Breast epithelium (tissue), 4 donors: Measurements from ENCODE around the gene ANAPC7. TPM values are rescaled to one million over a fixed set of nuclear protein-coding genes. Genes with fewer than 3 reads are reported as not detected.

Source experiments
- DNase-seq, 2 donors: peaks; one replicate each; pipeline ENCODE4 v3.0.0-alpha.2; 2019; ENCODE audit warnings: low spot score in 2 of 2
- H3K27ac ChIP-seq, 2 donors: fragments of 200-600 bp; sonication (generic) in 1 of 2; one replicate each; pipeline ENCODE4 v1.5.1; 2016 to 2019; ENCODE audit warnings: mild to moderate bottlenecking in 1 of 2
- H3K27me3 ChIP-seq, 2 donors: fragments of 200-600 bp; sonication (generic) in 1 of 2; one replicate each; pipeline versions ENCODE4 v1.5.1 to v1.6.0; 2017 to 2019; ENCODE audit warnings: control low read depth in 1 of 2, mild to moderate bottlenecking in 1 of 2
- H3K36me3 ChIP-seq: fragments of 200-600 bp; one replicate; pipeline ENCODE4 v1.5.1; 2019
- H3K4me1 ChIP-seq, 2 donors: fragments of 200-600 bp; sonication (generic); one replicate each; pipeline ENCODE4 v1.5.1; 2016 to 2019; ENCODE audit warnings: control low read depth in 1 of 2
- H3K4me3 ChIP-seq, 3 donors: fragments of 200-600 bp; sonication (generic); 1 replicate in 2 of 3; 2 replicates in 1 of 3; pipeline ENCODE4 v1.5.1; 2016 to 2019; ENCODE audit warnings: mild to moderate bottlenecking in 3 of 3, moderate library complexity in 2 of 3
- H3K9me3 ChIP-seq, 2 donors: fragments of 200-600 bp; sonication (generic) in 1 of 2; one replicate each; pipeline ENCODE4 v1.5.1; 2016 to 2019; ENCODE audit warnings: control low read depth in 1 of 2
- POLR2A ChIP-seq: fragments of 450-650 bp; IDR thresholded peaks from one replicate; pipeline ENCODE4 v1.6.1; 2016; ENCODE audit warnings: antibody characterized with exemption, mild to moderate bottlenecking, moderate library complexity
- POLR2AphosphoS5 ChIP-seq, 3 donors: sonication (generic); formaldehyde crosslinking; IDR thresholded peaks; one replicate each; pipeline ENCODE4 v1.6.1; 2017; ENCODE audit warnings: antibody characterized with exemption in 3 of 3
- intact Hi-C: fragments of 100-400 bp; cut with DNase I; formaldehyde crosslinking; loops from one replicate; pipeline ENCODE4 v1.15.1; 2023; ENCODE audit warnings: low total_unique reads
- total RNA-seq, 3 donors: library from RNA; depleted of rRNA; stranded (reverse); fragments of >200 nt; gene quantifications; one replicate each; pipeline ENCODE4 v1.1.0, GENCODE V29; 2016
- TF ChIP-seq, protein P1 (sequence below), 3 donors: fragments of 450-650 bp; IDR thresholded peaks; one replicate each; pipeline ENCODE4 v1.5.1; 2016 to 2017; ENCODE audit warnings: antibody characterized with exemption in 3 of 3, mild to moderate bottlenecking in 3 of 3, moderate library complexity in 3 of 3

ANAPC7 gene
- total RNA-seq, 3 donors from 2014 or later, result 29.4 to 56.2 (median 43.3) TPM

DNA sequence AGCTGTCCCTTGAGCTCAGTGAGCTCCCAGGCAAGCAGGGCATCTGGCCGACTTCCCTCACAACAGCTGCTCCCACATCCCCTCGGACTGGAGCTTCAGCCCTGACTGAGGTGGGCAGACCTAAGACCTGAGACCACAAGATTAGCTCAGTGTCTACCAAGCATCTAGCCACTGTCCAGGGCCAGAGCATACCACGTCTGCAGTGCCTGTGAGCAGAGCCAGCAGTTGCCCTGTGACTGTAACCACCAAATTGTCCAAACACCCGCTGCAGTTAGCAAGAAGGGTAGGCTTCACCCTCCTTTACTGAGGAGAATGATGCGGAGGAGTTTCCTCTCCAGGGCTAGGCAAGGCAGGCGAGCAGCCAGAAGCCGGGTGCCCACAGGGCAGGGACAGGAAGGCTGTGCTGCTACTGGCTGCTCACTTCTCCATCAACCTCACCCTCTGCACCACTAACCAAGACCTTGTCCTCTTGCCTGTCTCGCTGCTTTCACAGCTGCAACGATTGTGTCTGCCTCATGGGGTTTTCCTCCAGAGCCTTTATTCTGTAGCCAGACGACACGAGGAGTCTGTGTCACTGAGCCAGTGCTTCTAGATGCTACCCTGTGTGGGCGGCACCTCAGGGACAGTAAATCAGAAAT, 53.9 kb downstream of the ANAPC7 start:
- H3K36me3 ChIP-seq, result no peaks in the 10 kb centered on the region

DNA sequence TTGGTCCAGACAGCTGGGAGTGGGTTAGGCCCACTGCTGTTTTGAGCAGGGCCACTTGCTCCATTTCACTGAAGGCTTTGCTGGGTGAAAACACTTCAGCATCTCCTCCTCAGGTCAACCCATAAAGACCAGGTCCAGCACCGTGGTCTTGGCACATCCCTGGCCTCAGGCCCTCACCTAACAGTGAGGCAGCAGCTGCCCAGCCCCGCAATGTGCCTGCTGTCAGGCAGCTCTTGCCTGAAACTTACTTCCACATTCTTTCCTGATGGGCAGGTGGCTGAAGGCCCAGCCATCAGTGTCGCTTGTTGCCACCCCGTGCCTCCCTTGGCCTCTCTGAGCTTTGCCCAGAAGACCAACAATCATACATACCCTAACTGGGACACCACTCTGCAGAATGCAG, 54.4 kb downstream of the ANAPC7 start:
- Histone ChIP-seq H3K36me3 (no peaks in the 10 kb centered on the region), H3K27me3 (no peaks in the 10 kb centered on the region), H3K4me3 (no peak overlapping the region), H3K27ac (peak overlapping the region; percentile 15 to 28), H3K4me1 (peaks cover 0 to 11% of the 10 kb centered on the region in 2 donors), H3K9me3 (no peaks in the 10 kb centered on the region)
- intact Hi-C loops, result no loop called here
- no peak for DNase-seq
- TF ChIP-seq POLR2AphosphoS5 (IDR thresholded peaks at IDR 0.05) (no peak), POLR2A (no peak)
- TF ChIP-seq, protein P1, sequence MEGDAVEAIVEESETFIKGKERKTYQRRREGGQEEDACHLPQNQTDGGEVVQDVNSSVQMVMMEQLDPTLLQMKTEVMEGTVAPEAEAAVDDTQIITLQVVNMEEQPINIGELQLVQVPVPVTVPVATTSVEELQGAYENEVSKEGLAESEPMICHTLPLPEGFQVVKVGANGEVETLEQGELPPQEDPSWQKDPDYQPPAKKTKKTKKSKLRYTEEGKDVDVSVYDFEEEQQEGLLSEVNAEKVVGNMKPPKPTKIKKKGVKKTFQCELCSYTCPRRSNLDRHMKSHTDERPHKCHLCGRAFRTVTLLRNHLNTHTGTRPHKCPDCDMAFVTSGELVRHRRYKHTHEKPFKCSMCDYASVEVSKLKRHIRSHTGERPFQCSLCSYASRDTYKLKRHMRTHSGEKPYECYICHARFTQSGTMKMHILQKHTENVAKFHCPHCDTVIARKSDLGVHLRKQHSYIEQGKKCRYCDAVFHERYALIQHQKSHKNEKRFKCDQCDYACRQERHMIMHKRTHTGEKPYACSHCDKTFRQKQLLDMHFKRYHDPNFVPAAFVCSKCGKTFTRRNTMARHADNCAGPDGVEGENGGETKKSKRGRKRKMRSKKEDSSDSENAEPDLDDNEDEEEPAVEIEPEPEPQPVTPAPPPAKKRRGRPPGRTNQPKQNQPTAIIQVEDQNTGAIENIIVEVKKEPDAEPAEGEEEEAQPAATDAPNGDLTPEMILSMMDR (IDR thresholded peaks at IDR 0.05), result no peak

More for the DNA sequence above, 53.9 kb downstream of the ANAPC7 start:
- Histone ChIP-seq H3K27me3 (no peaks in the 10 kb centered on the region), H3K4me3 (no peak overlapping the region), H3K27ac (peak overlapping the region; percentile 15 to 28), H3K9me3 (no peaks in the 10 kb centered on the region), H3K4me1 (peaks cover 0 to 6% of the 10 kb centered on the region in 2 donors)
- intact Hi-C loops, result no loop called here
- TF ChIP-seq POLR2AphosphoS5 (IDR thresholded peaks at IDR 0.05), result no peak
- TF ChIP-seq POLR2A, result no peak
- TF ChIP-seq, protein P1 (IDR thresholded peaks at IDR 0.05), result no peak
- DNase-seq, result no peak

DNA sequence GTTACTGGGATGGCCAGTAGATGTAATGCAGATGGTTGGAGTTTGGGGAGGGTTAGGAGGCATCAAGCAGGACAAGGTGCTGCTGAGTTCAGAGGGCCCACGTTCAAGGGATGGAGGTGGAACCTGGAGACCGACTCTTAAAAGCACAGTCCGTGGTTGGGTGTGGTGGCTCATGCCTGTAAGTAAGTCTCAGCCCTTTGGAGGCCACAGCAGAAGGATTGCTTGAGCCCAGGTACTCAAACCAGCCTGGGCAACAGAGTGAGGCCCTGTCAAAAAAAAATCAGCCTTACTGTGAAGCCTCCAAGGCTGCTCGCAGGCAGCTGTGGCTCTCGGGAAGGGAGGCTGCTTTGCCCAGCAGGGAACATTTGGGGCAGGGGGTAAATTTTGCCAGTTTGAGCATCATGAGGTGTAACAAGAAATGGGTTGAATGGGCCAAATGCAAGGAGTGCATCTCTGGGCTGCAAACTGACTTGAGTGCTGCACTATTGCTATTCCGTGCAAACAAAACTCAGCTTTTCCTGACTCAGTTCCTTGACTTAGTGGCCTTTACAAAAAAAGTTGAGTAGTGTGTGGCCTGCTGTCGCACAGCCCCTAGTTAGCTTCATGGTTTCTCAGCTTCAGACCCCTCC, 55.0 kb downstream of the ANAPC7 start:
- H3K9me3 ChIP-seq, result no peaks in the 10 kb centered on the region
- no peaks in the 10 kb centered on the region for H3K36me3 ChIP-seq

DNA sequence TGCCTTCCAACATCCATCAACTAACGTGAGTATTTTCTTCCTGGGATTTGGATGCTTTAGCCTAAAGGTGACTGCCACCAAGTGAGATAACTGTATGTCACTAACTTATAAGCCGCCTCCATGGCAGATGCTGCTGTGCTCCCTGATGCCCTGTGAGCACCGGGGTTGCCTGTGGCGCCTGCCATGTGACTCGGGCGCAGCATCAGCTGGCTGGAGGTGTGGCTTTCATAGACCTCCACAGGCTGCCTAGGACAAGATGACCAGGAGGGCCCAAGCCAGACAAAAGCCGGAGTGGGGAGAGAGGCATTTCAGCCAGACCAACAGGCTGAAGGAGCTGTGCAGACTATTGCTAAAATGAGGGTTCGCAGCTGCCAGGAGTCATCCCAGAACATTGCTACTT, 55.7 kb downstream of the ANAPC7 start:
- no peak for TF ChIP-seq POLR2A
- TF ChIP-seq, protein P1 (IDR thresholded peaks at IDR 0.05), result no peak
- TF ChIP-seq POLR2AphosphoS5 (IDR thresholded peaks at IDR 0.05), result no peak
- DNase-seq, result no peak
- peaks cover 0 to 14% of the 10 kb centered on the region in 2 donors for H3K4me1 ChIP-seq
- no peak overlapping the region for H3K4me3 ChIP-seq
- no peaks in the 10 kb centered on the region for H3K9me3 ChIP-seq
- H3K27me3 ChIP-seq, result no peaks in the 10 kb centered on the region
- H3K27ac ChIP-seq, result peak overlapping the region in 1 of 2 donors; percentile 2
- H3K36me3 ChIP-seq, result no peaks in the 10 kb centered on the region
- intact Hi-C loops, result no loop called here

More for the DNA sequence above, 55.0 kb downstream of the ANAPC7 start:
- no peak overlapping the region for H3K27ac ChIP-seq
- intact Hi-C loops, result no loop called here
- H3K27me3 ChIP-seq, result no peaks in the 10 kb centered on the region
- DNase-seq, result no peak
- no peak overlapping the region for H3K4me3 ChIP-seq
- TF ChIP-seq, protein P1 (IDR thresholded peaks at IDR 0.05), result no peak
- no peak for TF ChIP-seq POLR2A
- no peak for TF ChIP-seq POLR2AphosphoS5 (IDR thresholded peaks at IDR 0.05)
- peaks cover 0 to 14% of the 10 kb centered on the region in 2 donors for H3K4me1 ChIP-seq

DNA sequence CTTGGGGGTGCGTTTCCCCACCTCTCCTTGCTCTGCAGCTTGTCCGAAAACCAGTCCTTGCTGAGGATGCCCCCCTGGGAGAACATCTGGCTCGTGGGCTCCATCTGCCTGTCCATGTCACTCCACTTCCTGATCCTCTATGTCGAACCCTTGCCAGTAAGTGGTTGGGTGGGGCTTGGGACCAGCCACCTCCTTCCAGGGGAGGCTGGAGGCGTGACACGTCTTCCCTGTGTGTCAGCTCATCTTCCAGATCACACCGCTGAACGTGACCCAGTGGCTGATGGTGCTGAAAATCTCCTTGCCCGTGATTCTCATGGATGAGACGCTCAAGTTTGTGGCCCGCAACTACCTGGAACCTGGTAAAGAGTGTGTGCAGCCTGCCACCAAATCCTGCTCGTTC, 57.5 kb downstream of the ANAPC7 start:
- no peak for TF ChIP-seq POLR2AphosphoS5 (IDR thresholded peaks at IDR 0.05)
- TF ChIP-seq, protein P1 (IDR thresholded peaks at IDR 0.05), result no peak
- no peak for TF ChIP-seq POLR2A
- no peaks in the 10 kb centered on the region for H3K27me3 ChIP-seq
- intact Hi-C loops, result no loop called here
- DNase-seq, result no peak
- H3K4me1 ChIP-seq, result peaks cover 0 to 14% of the 10 kb centered on the region in 2 donors
- no peak overlapping the region for H3K4me3 ChIP-seq
- H3K36me3 ChIP-seq, result peaks cover 6% of the 10 kb centered on the region
- H3K27ac ChIP-seq, result peak overlapping the region; percentile 91 to 95
- no peaks in the 10 kb centered on the region for H3K9me3 ChIP-seq
